Inferior parietal cortex (tissue), 1 donor: ENCODE results near the gene ALG1L2.
"Not testable (repeated sequence)": the region's sequence is repeated elsewhere in the genome, so short reads cannot be mapped to it uniquely, and the experiment has no call there.

Source experiments
- DNase-seq: peaks from one replicate; pipeline ENCODE4 v3.0.0-alpha.2; 2016; ENCODE audit errors: extremely low spot score

The ALG1L2 gene

DNA sequence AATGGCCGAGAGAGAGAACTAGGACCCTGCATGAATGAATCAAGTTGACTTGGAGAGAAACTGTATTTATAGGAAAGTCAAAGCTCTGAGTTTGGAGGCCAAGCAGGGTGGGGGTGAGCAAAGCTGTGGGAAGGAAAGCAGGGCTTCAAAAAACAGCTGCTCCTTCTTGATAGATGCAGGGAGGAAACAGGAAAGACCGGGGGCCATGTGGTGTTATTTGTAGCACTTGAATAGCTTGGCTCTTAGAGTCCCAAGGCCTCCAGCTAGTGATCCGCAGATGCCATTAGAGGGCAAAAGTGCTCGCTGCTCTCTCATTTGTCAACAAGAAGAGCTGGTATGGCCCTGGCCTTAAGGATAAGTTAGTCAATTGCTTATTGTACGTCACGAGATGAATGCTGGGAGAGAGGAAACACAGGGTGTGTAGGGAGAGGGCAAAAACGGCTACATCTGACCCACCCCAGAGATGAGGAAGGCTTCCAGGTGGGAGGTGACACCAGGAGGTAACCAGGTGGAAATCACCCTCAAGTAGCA lies at the start of gene ALG1L2:
Gene ALG1L2 (plus strand): TSS at position 481 of the 531 bp plus-strand sequence. CDS start 186 bp downstream, outside the sequence.
- no peak for DNase-seq

GRCh38 chr3:130037126-130037815 lies 44.4 kb upstream of the ALG1L2 start:
- DNase-seq: not testable (repeated sequence)

DNA sequence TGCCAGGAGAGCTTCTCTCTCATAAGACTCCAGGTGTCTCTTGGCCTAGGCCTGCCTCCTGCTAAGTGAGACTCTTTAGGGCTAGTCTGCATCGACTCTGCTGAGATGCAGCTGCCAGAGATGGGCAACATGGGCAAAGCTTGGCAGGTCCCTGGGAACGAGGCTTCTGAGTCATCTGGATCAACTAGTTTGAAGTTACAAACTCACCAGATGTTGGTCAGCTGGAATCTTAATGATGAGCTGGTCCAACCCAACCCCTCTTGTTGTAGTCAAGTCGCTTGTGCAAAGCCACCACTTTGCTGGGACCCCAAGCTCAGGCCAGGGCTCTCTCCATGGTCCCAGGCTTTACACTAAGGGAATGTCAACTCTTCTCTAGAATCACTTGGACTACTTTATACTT lies 38.9 kb upstream of the ALG1L2 start:
- not testable (repeated sequence) for DNase-seq

- not testable (repeated sequence) for DNase-seq
Observed at GRCh38 chr3:130043658-130044057, 38.0 kb upstream of the ALG1L2 start.

DNA sequence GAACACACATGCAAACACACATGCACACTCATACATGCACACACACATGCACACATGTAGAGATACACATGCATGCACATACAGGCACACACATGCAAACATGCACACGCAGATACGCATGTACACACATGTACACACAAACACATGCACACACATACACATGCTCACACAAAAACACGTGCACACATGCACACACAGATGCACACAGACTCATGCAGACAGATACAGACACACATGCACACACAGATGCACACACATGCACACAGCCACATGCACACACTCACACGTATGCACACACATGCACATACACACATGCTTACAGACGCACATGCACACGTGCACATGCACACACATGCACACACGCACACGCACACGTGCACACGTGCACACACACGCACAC lies 37.3 kb upstream of the ALG1L2 start:
- DNase-seq: no peak

- DNase-seq: no peak
Observed at GRCh38 chr3:130048726-130049125, 32.9 kb upstream of the ALG1L2 start.

DNA sequence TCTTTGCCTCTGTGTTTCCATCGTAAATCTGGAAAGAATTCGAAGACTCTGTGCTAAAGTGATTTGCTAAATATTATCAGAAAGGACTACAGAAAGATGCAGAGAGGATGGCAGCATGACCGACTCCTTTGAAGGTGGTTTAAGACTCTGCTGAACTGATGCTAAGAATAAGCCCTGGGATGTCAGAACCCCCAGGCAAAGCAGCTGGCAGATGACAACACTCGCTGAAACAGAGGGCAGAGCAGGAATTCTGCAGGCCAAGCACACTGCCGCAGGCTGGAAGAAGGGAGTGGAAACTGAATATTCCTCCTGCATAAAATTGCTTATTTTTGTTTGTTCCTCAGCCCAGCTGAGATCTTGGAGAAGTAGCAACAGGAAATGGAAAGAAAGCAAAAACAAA lies 29.3 kb upstream of the ALG1L2 start:
- DNase-seq: not testable (repeated sequence)

GRCh38 chr3:130052965-130053364 lies 28.7 kb upstream of the ALG1L2 start:
- DNase-seq: not testable (repeated sequence)

DNA sequence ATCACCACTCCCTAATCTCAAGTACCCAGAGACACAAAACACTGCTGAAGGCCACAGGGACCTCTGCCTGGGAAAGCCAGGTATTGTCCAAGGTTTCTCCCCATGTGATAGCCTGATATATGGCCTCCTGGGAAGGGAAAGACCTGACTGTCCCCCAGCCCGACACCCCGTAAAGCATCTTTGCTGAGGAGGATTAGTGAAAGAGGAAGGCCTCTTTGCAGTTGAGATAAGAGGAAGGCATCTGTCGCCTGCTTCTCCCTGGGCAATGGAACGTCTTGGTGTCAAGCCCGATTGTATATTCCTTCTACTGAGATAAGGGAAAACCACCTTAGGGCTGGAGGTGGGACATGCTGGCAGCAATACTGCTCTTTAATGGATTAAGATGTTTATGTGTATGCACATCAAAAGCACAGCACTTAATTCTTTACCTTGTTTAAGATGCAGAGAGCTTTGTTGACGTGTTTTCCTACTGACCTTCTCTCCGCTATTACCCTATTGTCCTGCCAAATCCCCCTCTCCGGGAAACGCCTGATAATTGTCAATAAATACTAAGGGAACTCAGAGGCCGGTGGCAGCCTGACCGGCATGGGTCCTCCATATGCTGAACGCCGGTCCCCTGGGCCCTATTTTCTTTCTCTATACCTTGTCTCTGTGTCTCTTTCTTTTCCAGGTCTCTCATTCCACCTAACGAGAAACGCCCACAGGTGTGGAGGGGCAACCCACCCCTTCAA lies 23.9 kb upstream of the ALG1L2 start:
- DNase-seq: not testable (repeated sequence)

- not testable (repeated sequence) for DNase-seq
Observed at GRCh38 chr3:130058267-130058657, 23.4 kb upstream of the ALG1L2 start.

DNA sequence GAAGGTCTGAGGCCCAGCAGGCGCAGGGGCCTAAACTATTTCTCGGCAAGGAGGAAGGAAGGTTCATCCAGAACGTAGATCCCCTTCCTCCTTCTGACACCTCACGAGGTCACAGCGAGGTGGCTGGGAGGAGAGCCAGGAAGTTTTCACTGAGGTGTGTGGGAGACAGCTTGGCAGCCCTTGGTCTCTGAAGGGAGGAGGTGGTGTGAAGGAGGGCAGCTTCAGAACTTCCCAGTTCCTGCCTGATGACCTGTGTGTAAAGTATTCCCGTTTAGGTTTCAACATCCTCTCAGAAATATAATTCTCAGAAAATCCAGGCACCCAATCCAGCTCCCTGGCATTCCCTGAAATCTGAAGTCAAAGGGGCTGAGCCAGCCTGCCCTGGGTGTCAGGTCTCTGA lies 22.9 kb upstream of the ALG1L2 start:
- not testable (repeated sequence) for DNase-seq

GRCh38 chr3:130059162-130059561 lies 22.5 kb upstream of the ALG1L2 start:
- DNase-seq: not testable (repeated sequence)

- no peak for DNase-seq
Observed at GRCh38 chr3:130073582-130073981, 8.0 kb upstream of the ALG1L2 start.

GRCh38 chr3:130077636-130078035 lies 4.0 kb upstream of the ALG1L2 start:
- no peak for DNase-seq

- not testable (repeated sequence) for DNase-seq
Observed at GRCh38 chr3:130083363-130084090, 1.9 kb downstream of the ALG1L2 start.

DNA sequence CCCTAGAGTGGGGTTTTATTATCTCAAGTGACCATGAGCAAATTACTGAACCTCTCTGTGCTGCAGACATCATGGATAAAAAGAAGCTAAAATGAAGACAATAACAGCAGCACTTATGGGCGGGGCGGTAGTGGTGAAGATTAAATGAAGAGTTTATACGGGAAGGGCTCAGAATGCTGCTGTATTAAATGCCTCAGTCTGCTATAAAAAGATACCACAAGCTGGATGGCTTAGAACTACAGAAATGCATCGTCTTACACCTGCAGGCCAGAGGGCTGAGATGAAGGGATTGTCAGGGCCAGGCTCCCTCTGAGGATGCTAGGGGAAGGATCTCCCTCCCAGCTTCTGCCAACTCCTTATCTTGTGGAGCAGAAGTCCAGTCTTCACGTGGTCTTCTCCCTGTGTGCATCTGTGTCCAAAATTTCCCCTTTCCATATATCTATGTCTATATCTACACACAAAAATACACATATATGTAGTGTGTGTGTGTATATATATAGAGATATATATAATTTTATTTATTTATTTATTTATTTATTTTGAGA lies 2.9 kb downstream of the ALG1L2 start:
- no peak for DNase-seq

- DNase-seq: no peak
Observed at GRCh38 chr3:130085881-130086280, 4.2 kb downstream of the ALG1L2 start.

- DNase-seq: not testable (repeated sequence)
Observed at GRCh38 chr3:130086628-130087027, 5.0 kb downstream of the ALG1L2 start.

DNA sequence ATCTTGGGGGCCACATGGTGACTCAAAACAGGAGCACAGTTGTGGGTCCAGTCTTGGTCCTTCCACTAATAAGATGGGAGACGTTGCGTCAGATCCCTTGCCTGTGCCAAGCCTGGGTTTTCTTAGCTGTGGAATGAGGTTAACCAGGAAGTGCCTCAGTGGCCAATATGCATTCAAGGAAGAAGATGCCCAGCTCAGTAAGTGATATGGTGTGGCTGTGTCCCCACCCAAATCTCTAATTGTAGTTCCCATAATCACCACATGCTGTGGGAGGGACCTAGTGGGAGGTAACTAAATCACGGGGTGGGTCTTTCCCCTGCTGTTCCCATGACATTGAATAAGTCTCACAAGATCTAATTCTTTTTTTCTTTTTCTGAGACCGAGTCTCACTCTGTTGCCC lies 6.4 kb downstream of the ALG1L2 start:
- DNase-seq: no peak

DNA sequence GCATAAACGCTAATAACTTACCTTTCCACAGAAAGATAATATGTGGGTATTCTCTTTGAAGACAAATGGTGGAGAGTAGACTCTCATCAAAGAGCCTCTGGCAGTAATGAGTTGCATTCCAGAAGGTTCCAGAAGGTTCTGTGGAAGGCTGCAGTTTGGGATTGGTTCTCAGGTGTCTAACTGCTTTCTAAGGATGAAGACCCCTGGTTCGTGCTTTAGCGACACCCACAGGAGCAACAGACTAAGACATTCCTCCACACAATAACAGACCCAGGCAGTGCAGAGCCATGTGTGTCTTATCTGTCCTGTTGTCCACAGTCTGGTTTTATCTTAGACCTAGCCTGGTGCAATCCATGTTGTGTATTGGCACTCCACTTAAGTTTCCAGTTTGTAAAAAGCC lies 9.1 kb downstream of the ALG1L2 start:
- not testable (repeated sequence) for DNase-seq

DNA sequence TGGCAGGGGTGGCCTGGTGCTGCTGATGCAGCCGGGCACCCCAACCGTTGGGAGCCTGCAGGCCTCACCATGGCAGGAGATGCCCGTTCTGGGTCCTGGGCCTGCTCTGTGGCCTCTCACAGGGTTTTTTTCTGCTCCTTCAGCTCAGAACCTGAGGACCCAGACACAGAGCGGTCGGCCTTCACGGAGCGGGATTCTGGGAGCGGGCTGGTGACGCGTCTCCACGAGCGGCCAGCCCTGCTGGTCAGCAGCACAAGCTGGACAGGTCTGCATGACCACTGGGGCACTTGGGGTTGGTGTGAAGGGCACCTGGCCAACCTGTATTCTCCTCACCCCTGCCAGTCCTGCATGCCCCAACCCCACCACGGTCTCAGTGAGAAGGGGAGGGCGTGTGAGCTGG lies 10.3 kb downstream of the ALG1L2 start:
- no peak for DNase-seq
